HUDEP-2 (cell line): ENCODE measurements around the gene FZD2.

ENCODE experiments used
- DNase-seq, 76 experiments: peaks; one replicate each; lab custom pipeline; 2025; ENCODE audit not compliant: unreplicated experiment in 76 of 76; lab: John Stamatoyannopoulos, UW

The FZD2 gene

GRCh38 chr17:44604768-44605485, 47.6 kb downstream of the FZD2 start:
- no peak for DNase-seq

GRCh38 chr17:44606658-44607057, 49.4 kb downstream of the FZD2 start:
- no peak for DNase-seq

- no peak for DNase-seq
Measured at GRCh38 chr17:44607836-44608690, 50.8 kb downstream of the FZD2 start.

GRCh38 chr17:44608727-44609435, 51.6 kb downstream of the FZD2 start:
- DNase-seq: no peak

- DNase-seq: no peak
Measured at GRCh38 chr17:44610331-44610730, 53.0 kb downstream of the FZD2 start.
